Measurements from ENCODE around the gene PDZD11. TPM values are rescaled to one million over a fixed set of nuclear protein-coding genes. Genes with fewer than 3 reads are reported as not detected.

The PDZD11 gene
- total and polyA plus RNA-seq, 2 donors from 2014 or later, result 31.3 to 74.6 TPM

GRCh38 chrX:70254063-70254400 is 35.7 kb downstream of the PDZD11 start:
- Histone ChIP-seq H3K9me3 (ENCODE audit: control insufficient read depth in 2 of 3, insufficient read depth in 1 of 3, low read length in 3 of 3) (no peaks in the 10 kb centered on the region), H3K9ac (ENCODE audit: low read length in 3 of 3) (no peak overlapping the region), H3K36me3 (ENCODE audit: control insufficient read depth in 2 of 3, insufficient read depth in 3 of 3, low read length in 3 of 3) (no peaks in the 10 kb centered on the region), H3K4me1 (ENCODE audit: control insufficient read depth in 2 of 3, insufficient read depth in 2 of 3, low read depth in 1 of 3, low read length in 3 of 3) (no peaks in the 10 kb centered on the region), H3K27ac (ENCODE audit: low read depth in 2 of 2, low read length in 2 of 2) (no peak overlapping the region), H3K4me3 (ENCODE audit: low read length in 3 of 3) (no peak overlapping the region), H3K27me3 (ENCODE audit: control insufficient read depth, insufficient read depth, low read length) (no peaks in the 10 kb centered on the region)
- intact Hi-C loops (cut with DNase I), result no loop called here
- DNase-seq, result no peak
- TF ChIP-seq, protein P1, sequence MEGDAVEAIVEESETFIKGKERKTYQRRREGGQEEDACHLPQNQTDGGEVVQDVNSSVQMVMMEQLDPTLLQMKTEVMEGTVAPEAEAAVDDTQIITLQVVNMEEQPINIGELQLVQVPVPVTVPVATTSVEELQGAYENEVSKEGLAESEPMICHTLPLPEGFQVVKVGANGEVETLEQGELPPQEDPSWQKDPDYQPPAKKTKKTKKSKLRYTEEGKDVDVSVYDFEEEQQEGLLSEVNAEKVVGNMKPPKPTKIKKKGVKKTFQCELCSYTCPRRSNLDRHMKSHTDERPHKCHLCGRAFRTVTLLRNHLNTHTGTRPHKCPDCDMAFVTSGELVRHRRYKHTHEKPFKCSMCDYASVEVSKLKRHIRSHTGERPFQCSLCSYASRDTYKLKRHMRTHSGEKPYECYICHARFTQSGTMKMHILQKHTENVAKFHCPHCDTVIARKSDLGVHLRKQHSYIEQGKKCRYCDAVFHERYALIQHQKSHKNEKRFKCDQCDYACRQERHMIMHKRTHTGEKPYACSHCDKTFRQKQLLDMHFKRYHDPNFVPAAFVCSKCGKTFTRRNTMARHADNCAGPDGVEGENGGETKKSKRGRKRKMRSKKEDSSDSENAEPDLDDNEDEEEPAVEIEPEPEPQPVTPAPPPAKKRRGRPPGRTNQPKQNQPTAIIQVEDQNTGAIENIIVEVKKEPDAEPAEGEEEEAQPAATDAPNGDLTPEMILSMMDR (IDR thresholded peaks at IDR 0.05; ENCODE audit: borderline replicate concordance, extremely low read depth, insufficient read depth), result no peak
- no peak for FAIRE-seq

DNA sequence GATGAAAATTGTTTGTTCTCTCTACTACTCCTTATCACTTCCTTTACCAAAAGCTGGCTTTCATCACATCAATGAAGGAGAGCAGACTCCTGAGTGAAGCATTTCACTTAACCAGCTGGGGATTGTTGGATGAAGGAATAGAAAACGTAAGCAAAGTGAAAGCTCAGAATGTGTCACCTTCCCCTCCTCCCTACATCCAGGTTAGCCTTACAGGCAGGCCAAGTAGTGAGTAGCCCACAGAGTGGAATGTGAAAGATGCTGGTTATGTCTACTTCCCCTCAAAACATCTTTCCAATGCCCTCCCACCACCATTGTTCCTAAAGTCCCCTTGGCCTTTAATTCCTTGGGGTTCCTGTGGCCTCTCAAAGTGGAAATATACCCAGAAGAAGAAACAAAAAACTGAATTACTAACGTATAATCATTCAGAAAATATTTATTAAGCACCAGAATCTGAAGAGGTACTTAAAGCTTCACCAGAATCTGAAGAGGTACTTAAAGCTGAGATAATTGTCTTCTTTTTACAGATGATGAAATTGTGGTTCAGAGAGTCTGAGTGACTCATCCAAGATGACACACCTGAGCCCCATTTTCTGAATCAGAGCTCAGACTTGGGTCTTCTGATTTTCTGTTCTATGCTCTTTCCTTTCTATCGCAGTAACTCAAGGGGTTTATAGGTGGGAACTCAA is 36.2 kb downstream of the PDZD11 start:
- TF ChIP-seq, protein P1 (IDR thresholded peaks at IDR 0.05; ENCODE audit: borderline replicate concordance, extremely low read depth, insufficient read depth), result no peak
- no peak overlapping the region for H3K9ac ChIP-seq (ENCODE audit: low read length in 3 of 3)
- no peaks in the 10 kb centered on the region for H3K27me3 ChIP-seq (ENCODE audit: control insufficient read depth, insufficient read depth, low read length)
- H3K9me3 ChIP-seq (ENCODE audit: control insufficient read depth in 2 of 3, insufficient read depth in 1 of 3, low read length in 3 of 3), result no peaks in the 10 kb centered on the region
- H3K27ac ChIP-seq (ENCODE audit: low read depth in 2 of 2, low read length in 2 of 2), result no peak overlapping the region
- no peaks in the 10 kb centered on the region for H3K4me1 ChIP-seq (ENCODE audit: control insufficient read depth in 2 of 3, insufficient read depth in 2 of 3, low read depth in 1 of 3, low read length in 3 of 3)
- H3K4me3 ChIP-seq (ENCODE audit: low read length in 3 of 3), result no peak overlapping the region
- FAIRE-seq, result no peak
- no peak for DNase-seq
- intact Hi-C loops (cut with DNase I), result no loop called here
- no peaks in the 10 kb centered on the region for H3K36me3 ChIP-seq (ENCODE audit: control insufficient read depth in 2 of 3, insufficient read depth in 3 of 3, low read length in 3 of 3)

GRCh38 chrX:70252491-70252890 is 37.2 kb downstream of the PDZD11 start:
- H3K4me1 ChIP-seq (ENCODE audit: control insufficient read depth in 2 of 3, insufficient read depth in 2 of 3, low read depth in 1 of 3, low read length in 3 of 3), result no peaks in the 10 kb centered on the region

More at GRCh38 chrX:70252491-70252890, 37.2 kb downstream of the PDZD11 start:
- Histone ChIP-seq H3K27me3 (ENCODE audit: control insufficient read depth, insufficient read depth, low read length) (no peaks in the 10 kb centered on the region), H3K9me3 (ENCODE audit: control insufficient read depth in 2 of 3, insufficient read depth in 1 of 3, low read length in 3 of 3) (no peaks in the 10 kb centered on the region), H3K4me3 (ENCODE audit: low read length in 3 of 3) (no peak overlapping the region), H3K27ac (ENCODE audit: low read depth in 2 of 2, low read length in 2 of 2) (no peak overlapping the region), H3K9ac (ENCODE audit: low read length in 3 of 3) (no peak overlapping the region), H3K36me3 (ENCODE audit: control insufficient read depth in 2 of 3, insufficient read depth in 3 of 3, low read length in 3 of 3) (no peaks in the 10 kb centered on the region)
- intact Hi-C loops (cut with DNase I), result no loop called here
- DNase-seq (no peak), FAIRE-seq (no peak)
- TF ChIP-seq, protein P1 (IDR thresholded peaks at IDR 0.05; ENCODE audit: borderline replicate concordance, extremely low read depth, insufficient read depth), result no peak

Data from kidney (tissue), 14 donors.